NCI-H748 (cell line): Measurements from ENCODE around the gene LRP3.
"Not testable (repeated sequence)": the region's sequence is repeated elsewhere in the genome, so short reads cannot be mapped to it uniquely, and the experiment has no call there.

ENCODE experiments used
- DNase-seq: peaks from one replicate; lab custom pipeline; 2025; ENCODE audit not compliant: unreplicated experiment; lab: John Stamatoyannopoulos, UW

Gene LRP3

GRCh38 chr19:33215438-33216197, 21.5 kb downstream of the LRP3 start:
- DNase-seq, result no peak

- DNase-seq, result no peak
These were observed 22.2 kb downstream of the LRP3 start for GRCh38 chr19:33216198-33216830.

- DNase-seq, result no peak
These were observed 23.8 kb downstream of the LRP3 start for GRCh38 chr19:33217881-33218280.

- no peak for DNase-seq
These were observed 25.2 kb downstream of the LRP3 start for GRCh38 chr19:33219261-33219815.

DNA sequence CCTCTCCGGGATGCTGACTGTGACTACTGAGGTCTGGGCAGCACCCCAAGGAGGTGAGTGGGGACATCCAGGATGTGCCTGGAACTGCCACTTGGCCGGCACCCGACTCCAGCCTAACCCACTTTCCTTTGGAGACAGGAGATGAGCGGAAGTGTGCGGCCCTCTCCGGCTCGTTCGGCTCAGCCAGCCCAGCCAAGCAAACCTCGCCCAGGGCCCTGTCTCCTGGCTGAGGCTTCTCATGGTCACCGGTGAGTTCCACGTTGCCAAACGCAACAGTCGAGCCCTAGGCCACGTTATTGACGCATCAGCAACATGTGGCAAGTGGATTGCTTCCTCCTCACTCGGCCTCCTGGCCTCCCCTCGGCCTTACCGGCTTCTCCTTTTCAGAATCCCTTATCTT, 26.0 kb downstream of the LRP3 start:
- DNase-seq, result no peak

- DNase-seq, result no peak
These were observed 26.6 kb downstream of the LRP3 start for GRCh38 chr19:33220735-33221134.

- DNase-seq, result no peak
These were observed 27.5 kb downstream of the LRP3 start for GRCh38 chr19:33221638-33222037.

DNA sequence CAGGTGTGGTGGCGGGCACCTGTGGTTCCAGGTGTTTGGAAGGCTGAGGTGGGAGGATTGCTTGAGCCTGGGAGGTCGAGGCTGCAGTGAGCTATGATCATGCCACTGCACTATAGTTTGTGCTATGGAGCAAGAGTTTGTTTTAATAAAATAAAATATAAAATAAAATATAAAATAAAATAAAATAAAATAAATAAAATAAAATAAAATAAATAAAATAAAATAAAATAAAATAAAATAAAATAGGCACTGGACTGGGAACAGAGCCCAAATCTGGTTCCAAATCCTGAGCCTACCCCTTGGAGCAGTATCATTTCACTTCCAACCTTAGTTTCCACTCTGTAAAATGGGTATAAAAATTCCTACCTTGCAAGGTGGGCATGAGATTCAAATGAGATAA, 28.1 kb downstream of the LRP3 start:
- not testable (repeated sequence) for DNase-seq

- no peak for DNase-seq
These were observed 30.7 kb downstream of the LRP3 start for GRCh38 chr19:33224694-33225457.

DNA sequence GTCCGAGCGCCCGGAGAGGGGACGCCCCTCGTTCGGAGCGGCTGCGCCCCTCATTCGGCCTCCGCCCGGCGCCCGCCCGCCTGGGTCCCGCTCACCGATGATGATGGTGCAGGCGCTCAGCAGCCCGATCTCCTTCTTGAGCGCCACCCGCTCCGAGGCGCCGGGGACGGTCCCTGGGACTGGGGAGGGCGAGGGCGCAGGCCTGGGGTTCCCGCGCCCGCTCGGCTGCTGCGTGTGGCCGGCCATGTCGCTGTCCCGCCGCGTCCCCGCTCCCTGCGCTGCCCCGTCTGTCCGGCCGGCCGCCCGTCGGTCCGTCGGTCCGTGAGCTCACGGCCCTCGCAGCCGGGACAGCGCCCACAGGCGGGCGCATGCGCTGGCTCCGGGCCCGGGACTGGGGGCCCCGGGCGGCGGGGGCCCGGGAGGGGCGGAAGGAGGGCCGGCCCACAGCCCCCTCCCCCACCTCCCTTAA, 31.4 kb downstream of the LRP3 start, which contains the start of gene SLC7A10:
Gene SLC7A10 (minus strand): TSS at position 393 of the 469 bp plus-strand sequence. CDS start 147 bp downstream, at position 246.
- DNase-seq, result peak; percentile 44

DNA sequence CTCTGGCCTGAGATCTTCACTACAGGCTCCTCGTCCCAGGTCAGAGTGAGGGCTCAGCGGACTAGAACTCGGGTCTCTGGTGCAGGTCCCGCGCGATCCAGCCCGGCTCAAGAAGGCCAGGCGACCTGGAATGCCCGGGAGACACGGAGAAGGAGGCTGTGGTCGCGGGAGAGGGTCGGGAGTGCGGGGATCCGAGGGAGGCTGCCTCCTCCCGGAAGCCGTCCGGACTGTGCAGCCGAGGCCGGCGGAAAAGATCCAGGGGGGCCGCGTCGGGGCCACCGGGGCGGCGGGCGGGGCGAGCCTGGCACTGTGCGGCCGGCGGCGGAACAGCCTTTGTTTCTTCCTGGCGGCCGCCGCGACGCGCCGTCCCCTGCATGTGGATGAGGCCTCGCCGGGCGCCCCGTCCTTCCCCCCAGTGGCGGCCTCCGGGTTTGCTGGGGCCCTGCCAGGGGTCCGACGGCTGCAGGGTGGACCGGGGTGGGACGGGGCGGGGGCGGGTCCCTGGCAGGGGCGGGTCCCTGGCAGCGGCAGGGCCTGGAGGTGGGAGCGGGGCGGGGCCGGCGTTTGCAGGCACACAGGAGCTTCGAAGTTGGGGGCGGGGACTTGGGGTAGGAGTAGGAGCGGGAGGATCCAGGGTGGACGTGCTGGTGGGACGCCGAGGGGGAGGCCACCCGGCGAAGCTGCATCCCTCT, 32.6 kb downstream of the LRP3 start:
- peak; percentile 70 for DNase-seq

- no peak for DNase-seq
These were observed 33.1 kb downstream of the LRP3 start for GRCh38 chr19:33227242-33227650.

- no peak for DNase-seq
These were observed 33.9 kb downstream of the LRP3 start for GRCh38 chr19:33227870-33228599.

- DNase-seq, result no peak
These were observed 35.8 kb downstream of the LRP3 start for GRCh38 chr19:33229962-33230361.

- DNase-seq, result no peak
These were observed 37.4 kb downstream of the LRP3 start for GRCh38 chr19:33231511-33231910.

DNA sequence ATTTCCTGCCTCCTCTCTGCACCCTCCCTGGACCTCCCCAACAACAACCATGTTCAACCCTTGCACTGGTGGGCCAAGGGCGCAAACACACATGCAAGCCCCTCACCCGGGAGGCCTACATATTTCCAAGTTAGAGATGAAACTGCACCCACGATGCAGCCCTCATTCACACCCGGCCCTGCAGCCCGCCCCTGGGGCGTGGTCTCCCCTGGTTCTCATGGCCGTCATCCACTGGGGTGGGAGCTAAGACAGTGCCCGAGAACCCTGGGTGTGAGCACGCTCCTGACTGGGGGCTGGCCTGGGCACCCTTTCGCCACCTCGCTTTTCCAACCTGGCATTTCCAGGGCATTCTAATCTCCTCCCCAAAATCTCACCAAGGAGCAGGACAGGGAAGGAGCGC, 38.5 kb downstream of the LRP3 start:
- no peak for DNase-seq

- no peak for DNase-seq
These were observed 39.1 kb downstream of the LRP3 start for GRCh38 chr19:33233056-33233873.

DNA sequence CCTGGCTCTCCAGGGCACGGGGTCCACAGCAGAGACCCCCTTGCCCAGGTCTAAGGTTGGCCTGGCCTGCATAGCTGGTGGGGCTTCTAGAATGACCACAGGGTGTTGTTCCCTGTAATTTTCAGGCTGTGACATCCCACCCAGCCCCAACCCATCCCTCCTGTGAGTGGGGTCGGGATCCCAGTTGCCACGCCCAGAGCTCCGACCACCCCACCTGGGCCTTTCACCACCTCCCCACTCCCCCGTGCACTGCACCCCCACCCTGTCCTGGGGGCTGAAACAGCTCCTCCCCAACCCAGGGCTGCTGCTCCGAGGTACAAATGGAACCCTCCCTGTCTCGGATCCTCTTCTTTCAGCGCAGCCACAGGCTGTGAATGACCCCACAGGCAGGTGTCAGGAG, 40.0 kb downstream of the LRP3 start:
- DNase-seq, result no peak

- no peak for DNase-seq
These were observed 40.6 kb downstream of the LRP3 start for GRCh38 chr19:33234736-33235135.
